Hypothalamus (tissue), 51 donors: ENCODE results near the gene FBXO34.
"Not testable (repeated sequence)": the region's sequence is repeated elsewhere in the genome, so short reads cannot be mapped to it uniquely, and the experiment has no call there.

Source experiments
- DNase-seq, 51 donors: peaks; one replicate each; lab custom pipeline; 2025; lab: John Stamatoyannopoulos, UW

FBXO34 gene

DNA sequence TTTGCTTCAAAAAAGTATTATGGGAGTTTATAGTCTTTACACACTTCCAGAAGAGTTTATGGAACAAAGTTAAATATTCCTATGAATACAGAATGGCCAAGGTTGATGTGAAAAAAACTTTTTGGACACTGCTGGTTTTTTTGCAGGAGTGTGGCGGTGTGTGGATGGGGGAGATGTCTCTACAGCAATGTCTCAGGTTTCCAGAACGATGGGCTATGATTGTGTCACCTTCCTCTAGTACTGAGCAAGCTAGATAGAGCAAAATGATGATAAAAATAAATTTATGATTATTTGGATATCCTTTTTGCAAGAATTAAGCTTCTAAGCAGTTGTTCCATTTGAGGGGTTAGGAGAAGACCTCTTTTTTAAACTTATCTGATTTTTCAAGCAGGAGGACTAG is 37.9 kb downstream of the FBXO34 start:
- DNase-seq = no peak

DNA sequence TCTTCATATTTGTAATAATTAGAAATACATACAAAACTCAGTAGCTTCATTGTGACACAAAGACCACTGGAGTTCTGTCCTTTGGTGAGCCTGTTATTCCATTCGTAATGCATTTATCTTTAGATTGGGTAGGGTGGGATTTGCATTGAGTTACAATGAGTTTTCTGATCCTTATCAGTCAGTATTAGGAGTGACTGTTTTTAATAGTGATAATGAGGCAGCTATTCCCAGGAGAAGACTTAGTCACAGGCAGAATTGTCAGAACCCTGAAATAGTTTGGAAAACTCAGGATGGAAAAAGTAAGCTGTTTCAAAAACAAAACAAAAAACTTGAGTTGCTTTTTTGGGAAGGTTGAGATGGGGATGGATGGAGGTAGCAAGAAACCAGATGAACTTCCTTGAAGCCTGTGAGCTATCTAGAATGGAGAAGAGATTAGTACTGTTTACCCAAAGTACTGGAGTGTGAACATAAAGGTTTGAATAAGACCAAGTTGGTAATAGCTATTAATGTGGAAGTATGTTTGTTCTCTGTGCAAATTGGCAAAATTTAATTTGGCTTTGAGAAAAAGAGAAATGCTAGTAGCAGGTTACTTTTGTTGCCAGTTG is 38.6 kb downstream of the FBXO34 start:
- DNase-seq = no peak

DNA sequence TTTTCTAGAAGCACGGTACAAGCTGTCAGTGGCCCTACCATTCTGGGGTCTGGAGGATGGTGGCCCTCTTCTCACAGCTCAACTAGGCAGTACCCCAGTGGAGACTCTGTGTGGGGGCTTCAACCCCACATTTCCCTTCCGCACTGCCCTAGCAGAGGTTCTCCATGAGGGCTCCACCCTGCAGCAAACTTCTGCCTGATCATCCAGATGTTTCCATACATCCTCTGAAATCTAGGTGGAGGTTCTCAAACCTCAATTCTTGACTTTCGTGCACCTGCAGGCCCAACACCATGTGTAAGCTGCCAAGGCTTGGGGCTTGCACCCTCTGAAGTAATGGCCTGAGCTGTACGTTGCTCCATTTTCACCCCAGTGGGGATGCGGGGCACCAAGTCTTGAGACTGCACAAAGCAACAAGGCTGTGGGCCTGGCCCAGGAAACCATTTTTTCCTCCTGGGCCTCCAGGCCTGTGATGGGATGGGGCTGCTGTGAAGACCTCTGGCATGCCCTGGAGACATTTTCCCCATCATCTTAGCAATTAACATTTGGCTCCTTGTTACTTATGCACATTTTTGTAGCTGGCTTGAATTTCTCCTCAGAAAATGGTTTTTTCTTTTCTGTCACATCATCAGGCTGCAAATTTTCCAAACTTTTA is 41.3 kb downstream of the FBXO34 start:
- DNase-seq = not testable (repeated sequence)

DNA sequence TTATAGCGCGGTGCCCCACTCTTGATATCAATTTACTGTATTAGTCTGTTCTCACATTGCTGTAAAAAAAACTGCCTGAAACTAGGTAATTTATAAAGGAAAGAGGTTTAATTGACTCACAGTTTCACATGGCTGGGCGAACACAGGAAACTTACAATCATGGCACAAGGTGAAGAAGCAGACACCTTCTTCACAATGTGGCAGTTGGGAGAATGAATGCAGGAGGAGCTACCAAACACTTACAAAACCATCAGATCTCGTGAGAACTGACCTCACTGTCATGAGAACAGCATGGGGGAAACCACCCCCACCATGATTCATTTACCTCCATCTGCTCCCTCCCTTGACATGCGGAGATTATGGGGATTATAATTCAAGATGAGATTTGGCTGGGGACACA is 42.3 kb downstream of the FBXO34 start:
- no peak for DNase-seq

DNA sequence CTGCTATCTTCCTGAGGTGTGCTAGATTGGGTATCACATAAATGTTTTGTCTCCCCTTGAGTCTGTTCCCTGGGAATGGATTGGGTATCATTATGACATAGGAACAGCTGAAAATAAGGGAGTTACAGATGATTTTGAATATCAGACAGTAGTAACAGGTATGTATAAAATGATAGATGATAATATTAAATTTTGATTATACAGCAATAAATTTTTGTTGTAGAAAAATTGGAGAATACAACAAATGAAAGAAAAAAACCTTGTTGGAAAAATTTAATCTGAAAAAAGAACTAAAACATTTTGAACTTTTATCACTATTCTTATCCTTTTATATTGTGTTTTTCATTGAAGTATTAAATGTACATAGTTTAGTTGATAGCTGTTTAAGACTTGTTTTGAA is 43.2 kb downstream of the FBXO34 start:
- DNase-seq = no peak

DNA sequence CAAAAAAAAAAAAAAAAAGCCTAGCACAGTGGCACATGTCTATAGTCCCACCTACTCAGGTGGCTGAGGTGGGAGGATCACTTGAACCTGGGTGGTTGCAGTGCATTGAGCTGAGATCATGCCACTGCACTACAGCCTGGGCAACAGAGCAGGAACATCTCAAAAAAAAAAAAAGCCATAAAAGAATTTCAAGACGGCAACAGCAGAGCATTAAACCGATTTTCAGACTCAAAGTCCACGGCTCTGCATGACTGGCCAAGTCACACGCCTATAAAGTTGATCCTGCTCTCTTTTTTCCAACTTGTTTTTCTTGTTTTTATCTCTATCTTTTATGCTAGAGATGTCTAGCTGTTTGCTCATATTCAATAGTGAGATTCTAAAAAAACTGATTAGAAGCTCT is 45.3 kb downstream of the FBXO34 start:
- no peak for DNase-seq

DNA sequence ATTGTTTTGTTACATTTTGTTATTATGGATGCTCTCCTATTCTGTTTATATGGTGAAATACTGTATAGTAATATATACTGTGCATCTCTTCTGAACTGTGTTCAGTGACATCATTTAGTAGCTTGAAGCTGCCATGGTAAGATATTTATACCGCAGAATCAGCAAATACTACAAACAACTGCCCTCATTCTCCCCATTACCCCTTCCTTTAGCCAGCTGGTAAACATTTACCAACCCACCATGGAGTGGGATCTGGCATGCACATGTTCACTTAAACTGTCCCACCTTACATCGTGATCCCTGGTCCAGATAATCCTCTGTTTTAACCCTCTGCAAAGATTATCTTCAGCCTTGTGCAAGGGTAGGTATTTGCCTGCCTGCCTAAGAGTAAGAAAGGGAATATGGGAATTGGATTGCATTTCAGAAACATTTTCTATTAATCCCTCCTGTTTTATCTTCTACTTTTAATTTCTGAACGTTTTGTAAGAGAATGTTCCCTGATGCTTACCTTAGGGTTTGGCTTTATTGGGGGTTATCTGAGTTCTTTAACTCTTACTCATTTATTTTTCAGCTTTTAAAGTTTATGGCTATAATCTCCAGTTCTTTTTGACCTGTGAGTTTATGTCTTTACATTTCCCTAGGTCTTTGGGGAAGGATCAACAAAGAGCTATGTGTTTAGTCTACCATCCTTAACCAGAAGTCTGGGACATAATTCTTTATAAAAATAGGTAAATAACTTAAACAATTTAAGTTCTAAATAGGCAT is 46.5 kb downstream of the FBXO34 start:
- DNase-seq = no peak

DNA sequence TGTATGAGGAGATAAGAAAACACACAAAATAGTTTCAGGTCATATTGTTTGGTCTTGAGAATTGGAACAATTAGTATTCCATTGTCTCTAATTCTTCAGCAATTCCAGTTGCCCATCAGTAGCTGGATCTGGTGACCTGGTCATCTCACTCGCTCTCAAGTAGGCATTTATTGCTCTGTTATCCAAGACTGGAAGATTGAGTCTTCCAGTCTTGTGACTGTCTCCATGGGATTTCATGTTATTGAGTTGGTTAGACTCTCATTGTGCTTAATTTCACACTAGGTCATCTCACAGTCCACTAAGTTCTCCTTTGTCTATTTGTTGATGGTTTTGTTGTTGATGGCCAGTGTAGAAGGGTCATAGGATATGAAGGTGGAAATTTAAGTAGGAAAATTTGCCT is 47.5 kb downstream of the FBXO34 start:
- no peak for DNase-seq

DNA sequence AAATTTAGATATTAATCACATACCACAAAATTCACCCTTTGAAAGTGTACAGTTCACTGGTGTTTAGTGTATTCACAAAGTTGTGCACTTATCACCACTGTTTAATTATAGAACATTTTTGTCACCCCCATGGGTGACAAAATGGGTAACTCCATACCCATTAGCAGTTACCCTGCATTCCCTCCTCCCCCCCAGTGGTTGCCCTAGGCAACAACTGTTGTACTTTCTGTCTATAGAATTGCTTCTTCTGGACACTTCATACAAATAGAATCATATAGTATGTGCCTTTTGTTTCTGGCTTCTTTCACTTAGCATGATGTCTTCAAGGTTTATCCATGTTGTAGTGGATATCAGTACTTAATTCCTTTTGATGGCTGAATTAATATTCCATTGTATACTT is 52.7 kb downstream of the FBXO34 start:
- no peak for DNase-seq

DNA sequence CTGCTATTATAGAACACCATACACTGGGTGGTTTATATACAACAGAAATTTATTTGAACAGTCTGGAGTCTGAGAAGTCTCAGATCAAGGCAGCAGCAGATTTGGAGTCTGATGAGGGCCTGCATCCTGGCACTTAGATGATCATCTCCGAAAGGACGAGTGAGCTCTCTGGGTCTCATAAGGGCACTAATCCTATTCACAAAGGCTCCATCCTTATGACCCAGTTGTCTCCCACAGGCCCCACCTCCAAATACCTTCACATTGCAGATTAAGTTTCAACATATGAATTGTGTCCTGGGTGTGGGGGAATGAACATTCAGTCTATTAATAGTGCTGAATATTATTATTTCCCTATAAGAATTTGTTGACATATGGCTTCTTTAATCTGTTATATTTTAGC is 53.6 kb downstream of the FBXO34 start:
- no peak for DNase-seq

DNA sequence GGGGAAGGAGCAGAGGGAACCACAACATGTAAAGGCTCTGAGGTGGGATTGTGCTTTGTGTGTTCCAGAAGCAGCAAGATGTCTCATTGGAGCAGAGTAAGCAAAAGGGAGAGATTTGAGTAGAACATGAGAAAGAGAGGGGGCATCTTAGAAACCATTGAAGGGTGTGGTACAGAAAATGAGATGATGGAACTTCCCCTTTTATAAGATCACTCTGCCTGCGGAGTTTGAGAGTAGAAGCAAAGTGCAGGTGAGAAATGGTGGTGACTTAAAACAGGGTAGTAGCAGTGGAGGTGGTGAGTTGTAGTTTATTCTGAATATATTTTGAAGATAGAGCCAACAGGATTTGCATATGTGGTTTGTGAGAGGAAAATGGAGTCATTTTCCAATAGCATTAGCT is 56.0 kb downstream of the FBXO34 start:
- no peak for DNase-seq

DNA sequence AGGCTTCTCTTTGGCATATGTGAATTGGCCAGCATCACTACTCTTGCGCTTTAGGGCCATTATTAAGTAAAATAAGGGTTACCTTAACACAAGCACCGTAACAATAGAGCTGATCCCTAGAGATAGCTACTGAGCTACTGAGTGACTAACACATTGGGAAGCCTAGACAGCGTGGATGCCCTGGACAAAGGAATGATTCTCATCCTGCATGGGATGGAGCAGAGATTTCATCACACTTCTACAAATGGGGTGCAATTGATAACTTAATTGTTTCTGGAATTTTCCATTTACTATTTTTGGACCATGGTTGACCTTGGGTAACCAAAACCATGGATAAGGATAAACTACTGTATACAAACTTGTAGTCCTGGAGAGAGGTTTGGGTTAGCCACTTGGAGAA is 57.1 kb downstream of the FBXO34 start:
- DNase-seq = no peak

DNA sequence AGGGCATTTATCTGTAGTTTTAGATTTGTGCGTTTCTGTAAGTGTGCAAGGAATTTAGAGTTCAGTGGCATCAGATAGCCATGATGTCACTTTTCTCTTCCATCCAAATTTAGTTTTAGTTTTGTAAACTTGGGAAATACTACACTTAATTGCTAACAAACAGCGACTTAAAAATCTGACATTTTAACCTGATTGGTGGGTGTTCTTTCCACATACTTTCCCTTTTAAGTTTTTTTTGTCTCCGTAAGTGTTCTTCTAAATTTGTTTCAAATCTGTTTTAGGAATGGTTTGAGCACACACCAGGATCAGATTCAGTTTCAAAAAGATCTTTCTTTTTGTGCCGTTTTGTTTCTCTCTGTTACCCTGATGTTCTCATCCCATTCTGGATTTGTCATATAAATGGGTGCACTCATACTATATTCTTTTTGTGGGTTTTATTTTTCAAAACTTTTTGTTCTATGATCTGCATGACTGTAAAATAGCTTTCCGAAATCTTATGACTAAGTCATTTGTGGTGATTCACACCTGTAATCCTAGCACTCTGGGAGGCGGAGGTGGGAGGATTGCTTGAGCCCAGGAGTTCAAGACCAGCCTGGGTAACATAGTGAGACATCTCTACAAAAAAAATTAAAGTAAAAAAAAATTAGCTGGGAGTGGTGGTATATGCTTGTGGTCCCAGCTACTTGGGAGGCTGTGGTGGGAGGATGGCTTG is 58.9 kb downstream of the FBXO34 start:
- DNase-seq = no peak

DNA sequence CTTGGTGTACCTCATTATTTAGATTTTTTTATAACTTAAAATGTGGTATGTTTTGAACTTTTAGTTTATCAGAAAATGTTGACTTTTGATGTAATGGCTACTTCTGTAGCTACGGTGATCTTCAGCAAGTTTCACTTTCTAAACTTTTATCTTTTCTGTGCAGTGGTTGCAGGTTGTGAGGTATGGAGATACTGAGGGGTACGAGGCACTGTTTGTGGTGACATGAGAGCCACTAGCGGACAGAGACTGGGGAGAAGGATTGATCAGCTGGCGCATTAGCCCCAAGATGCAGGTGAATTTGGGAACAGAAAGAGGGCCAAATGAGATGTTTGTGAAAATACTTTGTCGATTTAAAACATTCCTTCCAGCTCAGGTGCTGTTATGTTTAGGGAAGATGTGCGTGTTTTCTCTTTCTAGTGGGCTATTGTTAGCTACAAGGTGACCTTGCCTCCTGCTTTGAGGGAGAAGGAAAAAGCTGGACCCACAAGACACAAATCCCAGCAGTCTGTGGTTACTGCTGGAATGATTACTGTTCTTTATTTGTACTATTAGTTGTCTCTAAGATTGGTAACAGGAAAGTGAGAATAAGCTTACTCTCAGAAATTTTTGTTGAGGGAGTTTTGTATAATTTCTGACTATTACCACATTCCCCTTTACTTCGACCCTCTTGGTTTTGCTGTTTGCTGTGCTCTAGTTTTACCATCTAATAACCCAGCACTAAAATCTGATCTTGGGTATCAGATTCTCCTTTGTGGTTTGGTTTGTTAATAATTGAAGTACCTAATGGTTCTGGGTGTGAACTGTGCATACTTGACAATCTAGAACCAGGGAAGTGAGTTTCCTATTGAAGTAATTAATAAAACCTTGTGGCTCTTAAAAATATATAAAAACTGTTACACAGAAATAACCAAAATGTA is 61.7 kb downstream of the FBXO34 start:
- no peak for DNase-seq

DNA sequence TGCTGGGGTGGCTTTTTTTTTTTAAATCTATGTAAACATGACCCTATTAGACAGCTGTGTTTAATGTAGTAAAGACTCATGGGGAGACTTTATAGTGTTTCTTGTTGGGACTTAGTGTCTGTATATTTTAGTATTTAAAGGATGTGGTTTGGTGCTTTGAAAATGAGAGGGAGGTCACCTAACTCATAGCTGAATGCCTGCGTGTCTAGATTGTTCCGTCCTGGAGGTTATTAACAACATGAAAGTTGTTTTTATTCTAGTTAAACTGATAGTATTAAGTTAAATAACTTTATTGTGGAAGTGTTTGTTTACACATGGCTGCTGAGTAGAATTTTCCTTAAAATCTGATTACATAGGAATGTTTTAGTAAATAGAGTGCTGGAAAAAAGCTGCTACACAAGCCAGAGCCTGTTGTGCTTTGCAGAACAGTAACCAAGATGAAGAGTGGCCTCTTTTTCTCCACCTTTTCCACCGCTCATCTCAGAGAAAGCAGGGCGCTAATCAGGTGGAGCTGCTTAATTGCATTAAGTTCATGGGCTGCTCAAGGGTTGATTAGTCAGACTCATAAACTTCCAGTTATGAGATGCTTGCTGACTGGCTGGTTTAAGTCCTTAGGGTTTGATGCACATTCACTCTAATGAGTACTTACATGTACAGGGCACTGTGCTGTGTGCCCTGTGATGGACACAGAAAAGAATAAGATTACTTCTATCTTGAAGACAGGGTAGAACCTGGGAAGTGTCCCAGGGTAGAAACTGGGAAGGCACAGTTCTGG is 62.7 kb downstream of the FBXO34 start:
- DNase-seq = no peak

DNA sequence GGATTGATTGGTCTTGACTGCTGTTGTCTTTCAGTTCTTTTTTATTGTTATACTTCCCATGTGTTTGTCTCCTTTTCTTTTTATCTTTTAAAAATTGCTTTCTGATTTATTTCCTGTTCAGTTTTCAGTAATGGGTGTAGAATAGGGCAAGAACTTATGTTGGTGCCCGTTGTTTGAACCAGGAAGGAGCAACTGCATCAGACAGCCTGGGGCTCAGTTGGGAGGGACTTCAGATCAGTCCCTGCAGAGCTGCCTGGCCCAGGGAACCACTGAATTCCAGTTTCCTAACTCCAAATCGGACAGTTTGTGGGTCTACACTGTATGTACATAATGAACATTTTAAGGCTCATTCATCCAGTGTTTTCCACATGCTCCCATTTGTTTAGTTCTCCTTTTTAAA is 64.9 kb downstream of the FBXO34 start:
- DNase-seq = no peak

DNA sequence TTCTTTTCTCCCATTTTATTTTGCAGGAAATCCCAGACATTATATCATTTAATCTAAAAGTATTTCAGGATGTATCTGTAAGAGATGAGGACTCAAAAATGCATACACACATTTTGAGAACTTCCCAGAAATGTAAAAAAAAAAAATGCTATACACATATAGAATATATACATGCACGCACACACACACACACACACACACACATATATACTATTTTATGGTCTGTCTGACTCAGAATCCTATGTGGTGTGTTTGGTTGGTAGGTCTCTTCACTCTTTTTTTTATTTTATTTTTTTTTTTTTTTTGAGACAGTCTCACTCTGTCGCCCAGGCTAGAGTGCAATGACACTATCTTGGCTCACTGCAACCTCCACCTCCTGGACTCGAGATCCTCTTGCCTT is 65.5 kb downstream of the FBXO34 start:
- no peak for DNase-seq

DNA sequence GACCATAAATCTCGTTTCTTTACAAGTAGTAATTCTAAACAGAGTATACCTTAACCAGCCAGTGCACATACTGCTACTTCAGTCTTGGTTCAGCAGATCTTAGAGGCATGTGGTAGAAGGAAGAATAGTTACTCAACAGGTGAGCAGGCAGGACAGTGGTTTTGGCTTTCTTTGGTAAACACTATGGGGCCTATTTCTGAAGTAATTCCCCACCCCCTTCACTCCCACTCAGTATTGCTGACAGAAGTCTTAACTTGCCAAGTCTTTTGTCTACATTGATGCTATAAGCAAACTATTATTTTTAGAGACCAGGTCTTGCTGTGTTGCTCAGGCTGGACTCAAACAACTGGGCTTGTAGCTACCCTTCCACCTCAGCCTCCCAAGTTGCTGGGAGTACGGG is 68.5 kb downstream of the FBXO34 start:
- DNase-seq = no peak

DNA sequence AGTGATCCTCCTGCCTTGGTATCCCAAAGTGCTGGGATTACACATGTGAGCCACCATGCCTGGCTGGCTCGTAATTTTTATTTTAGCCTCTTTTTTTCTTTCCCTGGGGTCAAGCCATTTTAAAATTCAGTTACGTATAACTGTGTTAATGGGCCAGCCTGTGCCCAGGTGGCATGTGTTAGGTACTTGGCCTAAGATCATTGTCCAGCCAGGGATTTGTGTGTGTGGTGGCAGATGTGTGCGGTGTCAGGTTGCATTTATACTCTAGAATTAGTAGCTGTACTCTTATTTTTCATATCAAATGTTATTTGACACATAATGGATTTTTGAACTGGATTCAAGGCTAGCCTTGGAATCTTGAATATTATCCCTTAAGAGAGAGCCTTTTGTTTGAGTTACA is 69.3 kb downstream of the FBXO34 start:
- no peak for DNase-seq

DNA sequence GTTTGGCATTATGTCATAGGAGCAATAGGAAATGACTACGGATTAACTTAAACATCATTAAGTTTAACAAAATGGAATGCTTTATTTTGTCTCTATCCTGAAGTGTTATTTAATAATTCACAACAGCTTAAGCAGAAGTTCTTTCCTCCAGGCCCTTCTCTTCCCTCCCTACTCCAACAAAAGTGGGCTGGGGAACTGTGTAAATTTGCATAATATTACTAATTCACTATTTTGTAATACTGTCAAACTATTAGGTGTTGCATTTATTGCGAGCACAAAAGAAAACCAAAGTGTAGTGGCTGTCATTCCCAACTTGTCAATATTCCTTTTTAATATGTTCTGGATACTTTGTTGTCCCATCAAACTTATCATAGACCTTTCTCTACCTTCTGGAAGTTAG is 70.6 kb downstream of the FBXO34 start:
- no peak for DNase-seq
